Measurements from ENCODE around the gene ZNF555.
A peak's percentile ranks its signal among the peaks of the same experiment; 100 is the strongest.
"Not testable (repeated sequence)": the region's sequence is repeated elsewhere in the genome, so short reads cannot be mapped to it uniquely, and the experiment has no call there.

Gene ZNF555

DNA sequence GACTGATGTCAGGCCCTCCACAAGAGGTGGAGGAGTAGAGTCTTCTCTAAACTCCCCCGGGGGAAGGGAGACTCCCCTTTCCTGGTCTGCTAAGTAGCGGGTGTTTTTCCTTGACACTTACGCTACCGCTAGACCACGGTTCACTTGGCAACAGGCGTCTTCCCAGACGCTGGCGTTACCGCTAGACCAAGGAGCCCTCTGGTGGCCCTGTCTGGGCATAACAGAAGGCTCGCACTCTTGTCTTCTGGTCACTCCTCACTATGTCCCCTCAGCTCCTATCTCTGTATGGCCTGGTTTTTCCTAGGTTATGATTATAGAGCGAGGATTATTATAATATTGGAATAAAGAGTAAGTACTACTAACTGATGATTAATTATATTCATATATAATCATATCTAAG is 30.9 kb downstream of the ZNF555 start:
- not testable (repeated sequence) for DNase-seq

DNA sequence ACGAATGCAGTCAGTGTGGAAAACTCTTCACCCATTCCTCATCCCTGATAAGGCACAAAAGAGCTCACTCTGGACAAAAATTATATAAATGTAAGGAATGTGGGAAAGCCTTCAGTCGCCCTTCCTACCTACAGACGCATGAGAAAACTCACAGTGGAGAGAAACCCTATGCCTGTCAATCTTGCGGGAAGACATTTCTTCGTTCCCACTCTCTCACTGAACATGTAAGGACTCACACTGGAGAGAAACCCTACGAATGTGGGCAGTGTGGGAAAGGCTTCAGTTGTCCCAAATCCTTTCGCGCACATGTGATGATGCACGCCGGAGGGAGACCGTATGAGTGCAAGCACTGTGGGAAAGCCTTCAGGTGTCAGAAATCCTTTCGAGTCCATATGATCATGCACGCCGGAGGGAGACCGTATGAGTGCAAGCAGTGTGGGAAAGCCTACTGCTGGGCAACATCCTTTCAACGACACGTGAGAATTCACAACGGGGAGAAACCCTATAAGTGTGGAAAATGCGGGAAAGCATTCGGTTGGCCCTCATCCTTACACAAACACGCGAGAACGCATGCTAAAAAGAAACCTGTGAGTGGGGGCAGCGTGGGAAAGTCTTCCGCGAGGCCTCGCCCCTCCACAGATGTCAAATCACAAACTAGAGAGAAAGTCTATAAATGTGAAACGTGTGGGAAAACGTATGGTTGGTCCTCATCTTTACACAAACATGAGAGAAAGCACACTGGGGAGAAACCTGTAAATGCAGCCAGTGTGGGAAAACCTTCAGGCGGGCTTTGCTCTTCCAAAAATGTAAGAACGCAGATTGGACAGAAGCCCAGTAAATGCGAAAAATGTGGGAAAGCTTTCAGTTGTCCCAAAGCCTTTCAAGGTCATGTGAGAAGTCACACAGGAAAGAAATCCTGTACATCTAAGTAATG is 36.4 kb downstream of the ZNF555 start:
- no peak for DNase-seq

DNA sequence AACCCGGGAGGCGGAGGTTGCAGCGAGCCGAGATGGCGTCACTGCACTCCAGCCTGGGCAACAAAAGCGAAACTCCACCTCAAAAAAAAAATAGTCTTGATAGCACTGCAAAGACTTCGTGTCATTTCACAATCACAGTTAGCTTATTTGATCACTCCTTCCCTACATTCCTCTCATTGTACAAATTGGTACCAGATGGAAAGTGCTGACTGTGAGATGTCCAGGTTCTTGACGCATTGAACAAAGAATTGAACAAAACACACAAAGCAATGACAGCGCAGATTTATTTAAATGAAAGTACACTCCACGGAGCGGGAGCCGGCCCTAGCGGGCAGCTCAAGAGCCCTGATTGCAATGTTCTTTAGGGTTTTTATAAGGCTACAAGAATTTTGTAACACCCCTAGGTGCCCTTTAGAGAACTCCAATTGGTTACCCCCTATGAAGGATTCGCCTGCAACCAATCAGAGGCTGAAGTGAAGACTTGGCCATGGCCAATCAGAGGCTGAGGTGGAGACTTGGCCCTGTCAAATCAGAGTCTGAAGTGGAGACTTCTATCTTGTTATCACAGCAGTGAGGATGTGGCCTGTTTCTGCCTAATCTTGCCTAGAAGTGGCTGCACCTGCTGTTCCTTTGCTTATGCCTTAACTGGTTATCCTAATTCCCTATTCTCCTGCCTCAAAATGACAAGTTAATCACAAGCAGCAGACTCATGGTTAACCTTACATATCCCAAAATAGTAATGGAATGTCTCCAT is 42.6 kb downstream of the ZNF555 start:
- no peak for DNase-seq

DNA sequence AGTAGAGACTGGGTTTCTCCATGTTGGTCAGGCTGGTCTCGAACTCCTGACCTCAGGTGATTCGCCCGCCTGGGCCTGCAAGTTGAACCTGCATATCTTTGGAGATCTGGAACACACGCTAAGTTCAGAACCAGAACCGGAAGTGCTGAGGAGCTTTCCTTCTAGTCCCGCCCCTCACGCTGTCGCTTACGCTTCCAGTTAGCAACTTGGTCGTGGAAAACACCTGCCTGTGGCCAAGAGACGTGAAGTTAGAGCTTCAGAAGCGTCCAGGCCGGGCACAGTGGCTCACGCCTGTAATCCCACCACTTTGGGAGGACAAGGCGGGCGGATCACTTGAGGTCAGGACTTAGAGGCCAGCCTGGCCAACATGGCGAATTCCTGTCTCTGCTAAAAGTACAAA is 44.5 kb downstream of the ZNF555 start:
- DNase-seq = no peak

DNA sequence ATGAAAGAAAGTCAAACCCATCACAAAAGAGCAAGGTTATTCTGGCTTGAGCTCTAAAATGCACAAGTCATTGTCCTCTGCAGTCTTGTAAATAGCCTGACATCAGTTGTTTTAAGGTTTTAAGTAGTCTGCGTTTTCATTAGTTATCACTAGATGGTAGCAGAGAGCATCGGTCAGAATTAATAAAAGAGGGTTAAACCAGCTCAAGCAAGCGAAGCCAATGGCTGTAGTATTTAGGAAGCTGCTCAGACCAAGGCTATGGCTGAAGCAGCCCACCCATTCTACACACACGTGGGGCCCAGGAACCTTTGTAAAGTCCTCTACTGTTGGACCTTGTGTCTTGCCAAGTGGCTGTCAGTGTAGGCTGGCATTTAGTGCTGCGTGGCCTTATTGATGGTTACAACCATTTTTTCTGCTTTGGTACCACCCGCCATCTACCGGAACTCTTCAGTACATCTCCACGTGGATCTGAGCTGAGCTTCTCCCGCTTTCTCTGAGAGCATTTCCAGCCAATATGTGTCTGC is 46.2 kb downstream of the ZNF555 start:
- peak; percentile 80 for DNase-seq

DNA sequence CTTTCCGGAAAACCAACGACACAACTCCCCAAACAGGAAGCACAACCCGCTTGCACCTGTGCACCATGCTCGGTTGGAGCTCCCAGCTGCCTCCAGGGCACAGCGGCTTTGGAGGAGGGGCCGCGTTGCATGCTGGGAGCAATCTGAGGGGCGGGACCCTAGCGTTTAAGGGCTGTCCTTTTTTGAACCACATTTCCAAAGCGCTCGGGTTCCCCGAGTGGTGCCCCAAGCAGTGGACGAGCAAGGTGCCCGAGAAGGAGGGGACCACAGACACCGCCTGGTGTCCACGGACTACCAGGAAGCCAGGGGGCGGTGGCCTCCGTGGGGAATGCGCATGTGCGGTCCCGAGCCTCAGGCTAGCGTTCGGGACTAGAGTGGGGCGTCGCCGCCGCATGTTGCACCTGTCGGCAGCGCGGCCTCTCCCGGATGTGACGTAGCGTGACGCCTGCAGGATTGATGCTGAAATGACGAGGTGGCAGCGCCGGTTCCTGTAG is 47.5 kb downstream of the ZNF555 start:
- DNase-seq = no peak

DNA sequence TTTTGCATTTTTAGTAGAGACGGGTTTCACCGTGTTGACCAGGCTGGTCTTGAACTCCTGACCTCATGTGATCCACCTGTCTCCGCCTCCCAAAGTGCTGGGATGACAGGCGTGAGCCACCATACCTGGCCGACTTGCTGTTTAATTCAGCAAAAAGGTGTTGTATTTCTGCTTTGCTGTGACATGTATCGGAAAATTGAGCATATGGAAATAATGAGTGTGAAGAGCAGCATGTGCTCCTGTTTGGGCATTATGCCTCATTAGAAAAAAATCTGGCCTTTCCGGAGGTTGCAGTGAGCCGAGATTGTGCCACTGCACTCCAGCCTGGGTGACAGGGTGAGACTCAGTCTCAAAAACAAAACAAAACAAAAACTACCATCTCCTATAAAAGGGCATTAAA is 49.3 kb downstream of the ZNF555 start:
- peak; percentile 17 for DNase-seq

DNA sequence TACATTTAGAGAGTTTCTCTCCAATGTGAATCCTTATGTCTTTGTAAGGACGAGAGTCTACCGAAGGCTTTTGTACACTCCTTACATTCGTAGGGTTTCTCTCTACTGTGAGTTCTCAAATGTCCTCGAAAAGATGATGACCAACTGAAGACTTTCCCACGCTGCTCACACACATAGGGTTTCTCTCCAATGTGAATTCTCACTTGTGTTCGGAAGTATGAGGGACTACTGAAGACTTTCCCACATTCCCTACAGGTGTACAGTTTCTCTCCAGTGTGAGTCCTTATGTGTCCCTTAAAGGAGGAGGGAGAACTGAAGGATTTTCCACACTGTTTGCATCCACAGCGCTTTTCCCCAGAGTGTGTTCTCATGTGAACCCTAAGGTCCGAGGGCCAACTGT is 55.4 kb downstream of the ZNF555 start:
- DNase-seq = no peak

DNA sequence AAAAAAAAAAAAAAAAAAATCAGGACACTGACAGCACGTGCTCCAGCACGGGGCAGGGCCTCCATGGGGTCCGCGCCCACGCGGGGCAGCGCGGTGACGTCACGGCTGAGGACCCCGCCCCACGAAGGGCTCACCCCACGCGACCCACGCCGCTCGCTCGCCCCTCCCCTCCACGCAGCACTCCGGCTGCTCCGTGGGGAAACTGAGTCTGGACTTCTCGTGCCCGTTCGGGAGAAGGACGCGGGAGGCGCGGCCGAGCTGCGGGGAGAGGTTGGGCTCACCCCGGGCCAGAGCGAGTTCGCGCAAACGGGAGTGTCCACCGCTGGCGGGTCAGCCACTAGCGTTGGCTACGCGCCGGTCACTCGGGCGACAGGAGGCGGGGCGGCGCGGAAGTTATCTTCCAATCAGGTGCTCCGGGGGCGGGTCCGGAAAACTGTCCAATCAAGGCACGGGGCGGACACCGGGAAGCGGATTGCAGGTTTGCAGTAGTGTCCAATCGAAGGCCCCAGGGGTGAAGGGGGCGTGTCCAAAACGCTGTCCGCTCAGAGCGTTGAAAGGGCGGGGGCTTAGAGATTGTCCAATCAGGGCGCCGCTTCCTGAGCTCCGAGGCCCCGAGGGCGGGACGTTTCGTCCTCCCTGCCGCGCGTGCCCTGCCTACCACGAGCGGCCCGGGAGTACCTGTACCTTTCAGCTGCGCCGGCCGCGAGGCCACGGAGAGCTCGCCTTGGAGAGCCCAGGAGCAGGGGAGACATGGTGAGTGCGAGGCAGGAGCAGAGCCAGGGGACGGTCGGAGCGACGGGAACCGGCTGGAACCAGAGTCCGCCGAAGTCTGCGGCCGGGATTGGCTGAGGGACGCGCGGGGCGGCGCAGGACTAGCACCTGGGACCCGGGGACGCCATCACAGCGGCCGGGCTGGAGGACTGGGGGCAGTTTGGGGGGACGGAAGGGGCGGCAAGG is 59.3 kb downstream of the ZNF555 start, which contains the start of gene ZNF57:
ZNF57 (plus strand) TSS at position 633 of the 957 bp plus-strand sequence; CDS start at position 751, 118 bp downstream.
- peak; percentile 45 for DNase-seq

DNA sequence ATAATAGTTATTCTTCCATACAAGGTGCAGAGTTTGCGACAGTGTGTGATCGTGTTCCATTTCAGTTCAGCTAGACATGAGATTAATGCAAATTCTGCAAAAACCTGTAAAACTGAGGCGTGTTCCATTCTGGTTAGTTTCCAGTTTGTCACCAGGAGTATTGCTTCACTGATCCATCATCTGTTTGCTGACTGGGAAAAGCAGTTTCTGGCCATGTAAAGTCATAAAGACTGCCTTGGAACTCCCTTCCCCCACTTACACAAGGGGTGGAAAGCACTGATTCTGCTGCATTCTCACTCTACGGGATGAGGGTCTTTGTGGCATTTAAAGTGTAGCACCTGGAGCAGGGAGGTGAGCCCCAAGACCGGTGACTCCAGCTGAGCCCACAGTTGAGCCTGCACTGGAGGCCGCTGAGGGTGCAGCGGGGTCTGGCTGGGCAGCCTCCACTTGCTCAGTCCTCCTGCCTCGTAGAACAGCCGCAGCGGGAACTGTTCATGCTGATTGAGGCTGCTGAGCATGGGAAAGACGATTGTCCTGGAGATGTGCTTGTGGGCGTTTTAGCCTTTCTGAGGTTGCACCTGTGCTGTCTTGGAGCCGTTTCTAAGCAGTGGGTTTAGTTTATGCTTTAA is 61.4 kb downstream of the ZNF555 start:
- DNase-seq = no peak

DNA sequence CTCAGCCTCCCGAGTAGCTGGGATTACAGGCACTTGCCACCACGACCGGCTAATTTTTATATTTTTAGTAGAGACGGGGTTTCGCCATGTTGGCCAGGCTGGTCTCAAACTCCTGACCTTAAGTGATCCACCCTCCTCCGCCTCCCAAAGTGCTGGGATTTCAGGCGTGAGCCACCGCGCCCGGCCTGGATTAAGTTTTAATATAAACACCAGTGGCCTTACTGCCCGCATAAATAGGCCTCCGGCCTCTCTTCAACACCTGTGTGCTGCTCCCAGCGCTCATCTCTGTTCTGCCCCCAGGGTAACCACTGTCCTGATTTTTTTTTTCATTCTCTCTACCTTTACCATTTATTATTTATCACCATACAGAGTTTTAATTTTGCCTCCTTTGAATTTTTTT is 62.1 kb downstream of the ZNF555 start:
- DNase-seq = not testable (repeated sequence)

DNA sequence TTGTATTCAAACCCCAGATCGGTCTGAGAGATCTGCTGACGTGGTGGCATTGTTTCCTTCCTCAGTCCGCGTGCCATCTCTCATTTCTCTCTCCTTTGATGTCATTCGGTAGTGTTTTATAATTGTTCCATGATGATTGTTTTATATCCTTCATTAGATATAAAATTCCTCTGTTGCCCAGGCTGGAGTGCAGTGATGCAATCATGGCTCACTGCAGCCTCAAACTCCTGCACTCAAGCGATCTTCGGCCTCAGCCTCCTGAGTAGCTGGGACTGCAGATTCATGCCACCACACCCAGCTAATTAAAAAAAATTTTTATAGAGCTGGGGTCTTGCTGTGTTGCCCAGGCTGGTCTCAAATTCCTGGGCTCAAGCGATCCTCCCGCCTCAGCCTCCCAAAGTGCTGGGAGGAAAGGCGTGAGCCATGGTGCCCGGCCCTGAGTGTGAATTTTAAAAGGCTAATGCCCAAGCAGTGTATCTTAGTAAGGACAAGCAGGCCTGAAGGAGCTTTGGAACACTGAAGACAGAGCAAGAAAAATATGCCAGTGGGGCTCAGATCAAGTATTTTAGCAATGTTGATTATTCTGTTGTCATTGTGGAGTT is 64.7 kb downstream of the ZNF555 start:
- DNase-seq = no peak

DNA sequence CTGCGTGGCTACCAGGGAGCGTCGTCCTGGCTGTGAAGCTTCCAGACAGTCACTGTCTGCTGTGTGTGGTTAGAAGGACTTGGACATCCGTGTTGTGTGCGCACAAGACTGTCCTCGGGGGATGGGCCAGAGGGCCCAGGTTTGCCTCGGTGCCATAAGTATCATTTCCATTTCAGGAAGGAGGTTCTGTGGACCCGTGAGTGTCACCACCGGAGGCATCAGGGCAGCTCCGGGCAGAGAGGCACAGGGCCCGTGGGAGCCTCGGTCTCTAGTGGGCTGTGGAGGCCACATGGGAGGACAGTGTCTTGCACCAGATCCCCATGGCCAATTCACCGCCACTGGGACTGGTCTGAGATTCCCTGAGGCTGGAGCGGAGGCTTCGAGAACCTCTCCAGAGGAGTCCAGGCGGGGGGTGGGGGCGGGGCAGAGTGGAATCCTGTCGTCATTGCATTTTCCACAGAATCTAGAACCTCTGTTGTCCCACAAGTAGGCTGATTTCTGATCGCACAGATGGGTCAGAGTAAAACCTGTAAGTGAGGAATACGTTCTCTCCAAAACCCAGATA is 65.4 kb downstream of the ZNF555 start:
- no peak for DNase-seq
